Muscle of back (tissue), 11 donors: Measurements from ENCODE around the gene SPON1. TPM values are rescaled to one million over a fixed set of nuclear protein-coding genes. Genes with fewer than 3 reads are reported as not detected.

Experiments used
- DNase-seq, 3 donors: peaks; one replicate each; pipeline versions ENCODE4 v3.0.0 to v3.0.0-alpha.2; 2013
- polyA plus RNA-seq, 10 donors: library from polyadenylated mRNA; unstranded; fragments of 120-200 nt; gene quantifications; one replicate each; pipeline ENCODE4 v1.2.1, GENCODE V29; 2013; ENCODE audit not compliant: insufficient read length in 10 of 10

The SPON1 gene
- polyA plus RNA-seq, 10 donors: 17.0 to 39.1 (median 22.6) TPM

GRCh38 chr11:13942378-13942777 lies 20.1 kb upstream of the SPON1 start:
- no peak for DNase-seq

GRCh38 chr11:13942971-13943381 lies 19.5 kb upstream of the SPON1 start:
- no peak for DNase-seq

- DNase-seq: no peak
Observed at GRCh38 chr11:13944016-13944415, 18.5 kb upstream of the SPON1 start.

- DNase-seq: peak; percentile 33 to 73 (median 47)
Observed at GRCh38 chr11:13944911-13945425, 17.6 kb upstream of the SPON1 start.

GRCh38 chr11:13947379-13947778 lies 15.1 kb upstream of the SPON1 start:
- DNase-seq: no peak

- DNase-seq: no peak
Observed at GRCh38 chr11:13949876-13950275, 12.6 kb upstream of the SPON1 start.

- no peak for DNase-seq
Observed at GRCh38 chr11:13952221-13952620, 10.3 kb upstream of the SPON1 start.

GRCh38 chr11:13952668-13953067 lies 9.9 kb upstream of the SPON1 start:
- DNase-seq: no peak

GRCh38 chr11:13954591-13954990 lies 7.9 kb upstream of the SPON1 start:
- DNase-seq: no peak

- DNase-seq: peak; percentile 62 to 82 (median 73)
Observed at GRCh38 chr11:13955971-13956421, 6.5 kb upstream of the SPON1 start.

GRCh38 chr11:13956988-13957387 lies 5.5 kb upstream of the SPON1 start:
- DNase-seq: no peak

- no peak for DNase-seq
Observed at GRCh38 chr11:13958641-13959400, 3.7 kb upstream of the SPON1 start.

- no peak for DNase-seq
Observed at GRCh38 chr11:13962198-13962561, 343 bp upstream of the SPON1 start.

GRCh38 chr11:13963169-13963948 lies 836 bp downstream of the SPON1 start:
- peak in 2 of 3 donors; percentile 58 to 84 for DNase-seq

- peak in 1 of 3 donors; percentile 46 for DNase-seq
Observed at GRCh38 chr11:13963949-13964770, 1.6 kb downstream of the SPON1 start.

GRCh38 chr11:13964771-13965074 lies 2.2 kb downstream of the SPON1 start:
- no peak for DNase-seq

GRCh38 chr11:13965337-13965736 lies 2.8 kb downstream of the SPON1 start:
- no peak for DNase-seq

- DNase-seq: no peak
Observed at GRCh38 chr11:13966013-13966412, 3.5 kb downstream of the SPON1 start.

GRCh38 chr11:13966486-13966885 lies 4.0 kb downstream of the SPON1 start:
- no peak for DNase-seq

GRCh38 chr11:13970986-13971385 lies 8.5 kb downstream of the SPON1 start:
- DNase-seq: no peak

GRCh38 chr11:13972043-13972910 lies 9.8 kb downstream of the SPON1 start:
- DNase-seq: peak in 2 of 3 donors; percentile 29 to 51
